DOHH2 (cell line): ENCODE measurements around the gene GRB7.

ENCODE experiments used
- H3F3A ChIP-seq: fragments of 200-600 bp; sonication (generic), shearing (Covaris generic); 2 replicates; pipeline ENCODE4 v1.6.0; 2016; ENCODE audit warnings: antibody characterized with exemption, mild to moderate bottlenecking; ENCODE audit not compliant: control insufficient read depth, insufficient read depth
- H3K27ac ChIP-seq: fragments of 200-600 bp; sonication (generic); 2 replicates; pipeline ENCODE4 v1.5.1; 2014; ENCODE audit warnings: low read depth, mild to moderate bottlenecking, low read length, moderate library complexity
- H3K27me3 ChIP-seq: fragments of 200-600 bp; sonication (generic); 2 replicates; pipeline ENCODE4 v1.6.1; 2014; ENCODE audit warnings: mild to moderate bottlenecking, low read length, mixed read lengths; ENCODE audit not compliant: control insufficient read depth
- H3K36me3 ChIP-seq: fragments of 200-600 bp; sonication (generic); 2 replicates; pipeline ENCODE4 v1.6.1; 2014; ENCODE audit warnings: mild to moderate bottlenecking, low read length, moderate library complexity, mixed read lengths; ENCODE audit not compliant: control insufficient read depth
- H3K4me1 ChIP-seq: fragments of 200-600 bp; sonication (generic); 2 replicates; pipeline ENCODE4 v1.6.1; 2014; ENCODE audit warnings: mild to moderate bottlenecking, low read length, mixed read lengths; ENCODE audit not compliant: control insufficient read depth
- H3K4me2 ChIP-seq: fragments of 200-600 bp; sonication (generic); 2 replicates; pipeline ENCODE4 v1.6.0; 2014; ENCODE audit warnings: mild to moderate bottlenecking, low read length, moderate library complexity
- H3K4me3 ChIP-seq: fragments of 200-600 bp; sonication (generic); 2 replicates; pipeline ENCODE4 v1.5.1; 2014; ENCODE audit warnings: mild to moderate bottlenecking, low read length, mixed read lengths
- H3K79me2 ChIP-seq: fragments of 200-600 bp; sonication (generic); 2 replicates; pipeline ENCODE4 v1.6.1; 2014; ENCODE audit warnings: mild to moderate bottlenecking, low read length, mixed read lengths; ENCODE audit not compliant: control insufficient read depth
- H3K9me2 ChIP-seq: fragments of 200-600 bp; sonication (generic); replicated peaks from 2 replicates; pipeline ENCODE4 v1.6.1; 2014; ENCODE audit warnings: mild to moderate bottlenecking, low read length, mixed read lengths; ENCODE audit not compliant: control insufficient read depth
- H3K9me3 ChIP-seq: fragments of 200-600 bp; sonication (generic); 2 replicates; pipeline ENCODE4 v1.6.1; 2014; ENCODE audit warnings: antibody characterized with exemption, low read length, mixed read lengths; ENCODE audit not compliant: control insufficient read depth, insufficient read depth
- H4K20me1 ChIP-seq: fragments of 200-600 bp; sonication (generic); 2 replicates; pipeline ENCODE4 v1.6.0; 2014; ENCODE audit warnings: low read depth, mild to moderate bottlenecking, antibody characterized with exemption, low read length, moderate library complexity; ENCODE audit not compliant: control insufficient read depth, insufficient read depth
- EZH2phosphoT487 ChIP-seq: fragments of 200-600 bp; sonication (generic); IDR thresholded peaks from 2 replicates; pipeline ENCODE4 v1.6.1; 2017; ENCODE audit warnings: borderline replicate concordance, mild to moderate bottlenecking, antibody characterized with exemption, low read length, moderate library complexity, mixed read lengths
- TF ChIP-seq, protein P1 (sequence below): fragments of 200-600 bp; sonication (generic); IDR thresholded peaks from one replicate; pipeline ENCODE4 v1.5.1; 2014; ENCODE audit warnings: antibody characterized with exemption, mild to moderate bottlenecking, low read depth, low read length; ENCODE audit not compliant: poor library complexity, severe bottlenecking

The GRB7 gene

GRCh38 chr17:39699818-39700147 is 38.0 kb upstream of the GRB7 start, which contains the start of gene ERBB2:
Gene ERBB2 (plus strand): TSS chr17:39700064. CDS start chr17:39700239, 175 bp downstream.
- Histone ChIP-seq H3K9me2 (no peaks in the 10 kb centered on the region), H4K20me1 (no peaks in the 10 kb centered on the region), H3K27me3 (peaks cover 19% of the 10 kb centered on the region), H3K79me2 (no peaks in the 10 kb centered on the region), H3F3A (0 out of 2 replicates have a peak, but pooled peaks cover 2% of the 10 kb centered on the region), H3K9me3 (no peaks in the 10 kb centered on the region), H3K36me3 (no peaks in the 10 kb centered on the region), H3K4me1 (peaks cover 4% of the 10 kb centered on the region; the same call in 1 of the 2 replicates), H3K4me3 (no peak within 1 kb of the TSS), H3K27ac (no peak within 1 kb of the TSS), H3K4me2 (no peak within 1 kb of the TSS)
- TF ChIP-seq, protein P1, sequence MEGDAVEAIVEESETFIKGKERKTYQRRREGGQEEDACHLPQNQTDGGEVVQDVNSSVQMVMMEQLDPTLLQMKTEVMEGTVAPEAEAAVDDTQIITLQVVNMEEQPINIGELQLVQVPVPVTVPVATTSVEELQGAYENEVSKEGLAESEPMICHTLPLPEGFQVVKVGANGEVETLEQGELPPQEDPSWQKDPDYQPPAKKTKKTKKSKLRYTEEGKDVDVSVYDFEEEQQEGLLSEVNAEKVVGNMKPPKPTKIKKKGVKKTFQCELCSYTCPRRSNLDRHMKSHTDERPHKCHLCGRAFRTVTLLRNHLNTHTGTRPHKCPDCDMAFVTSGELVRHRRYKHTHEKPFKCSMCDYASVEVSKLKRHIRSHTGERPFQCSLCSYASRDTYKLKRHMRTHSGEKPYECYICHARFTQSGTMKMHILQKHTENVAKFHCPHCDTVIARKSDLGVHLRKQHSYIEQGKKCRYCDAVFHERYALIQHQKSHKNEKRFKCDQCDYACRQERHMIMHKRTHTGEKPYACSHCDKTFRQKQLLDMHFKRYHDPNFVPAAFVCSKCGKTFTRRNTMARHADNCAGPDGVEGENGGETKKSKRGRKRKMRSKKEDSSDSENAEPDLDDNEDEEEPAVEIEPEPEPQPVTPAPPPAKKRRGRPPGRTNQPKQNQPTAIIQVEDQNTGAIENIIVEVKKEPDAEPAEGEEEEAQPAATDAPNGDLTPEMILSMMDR, result no peak
- no peak for TF ChIP-seq EZH2phosphoT487

DNA sequence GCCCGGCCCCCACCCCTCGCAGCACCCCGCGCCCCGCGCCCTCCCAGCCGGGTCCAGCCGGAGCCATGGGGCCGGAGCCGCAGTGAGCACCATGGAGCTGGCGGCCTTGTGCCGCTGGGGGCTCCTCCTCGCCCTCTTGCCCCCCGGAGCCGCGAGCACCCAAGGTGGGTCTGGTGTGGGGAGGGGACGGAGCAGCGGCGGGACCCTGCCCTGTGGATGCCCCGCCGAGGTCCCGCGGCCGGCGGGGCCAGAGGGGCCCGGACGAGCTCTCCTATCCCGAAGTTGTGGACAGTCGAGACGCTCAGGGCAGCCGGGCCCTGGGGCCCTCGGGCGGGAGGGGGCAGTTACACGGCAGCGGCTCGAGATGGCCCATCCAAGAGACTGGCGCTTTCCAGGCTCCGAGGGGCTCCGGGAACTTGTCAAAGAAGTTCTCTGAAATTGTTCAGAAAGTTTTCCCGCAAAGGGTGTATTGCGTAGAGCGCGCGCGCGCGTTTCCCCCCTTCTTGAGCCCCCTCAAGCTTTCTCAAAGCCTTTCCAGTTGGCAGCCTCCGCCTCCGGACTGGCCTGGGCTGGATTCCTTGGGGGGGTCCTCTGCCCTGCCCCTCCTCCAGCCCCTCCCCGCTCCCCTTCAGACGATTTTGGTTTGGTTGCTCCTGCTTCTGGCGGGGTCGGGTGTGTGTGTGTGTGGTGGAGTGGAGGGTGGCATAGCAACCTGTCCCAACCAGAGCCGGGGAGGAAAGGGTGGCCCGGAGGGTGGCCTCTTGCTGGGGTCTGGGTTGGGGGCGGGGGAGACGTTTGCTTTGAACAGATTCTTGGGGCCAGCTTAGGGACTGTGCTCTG is 37.4 kb upstream of the GRB7 start:
- Histone ChIP-seq H3F3A (0 out of 2 replicates have a peak, but pooled peaks cover 2% of the 10 kb centered on the region), H3K79me2 (no peaks in the 10 kb centered on the region), H3K27ac (no peak overlapping the region), H3K27me3 (peaks cover 19% of the 10 kb centered on the region), H3K4me2 (no peak overlapping the region), H3K9me3 (no peaks in the 10 kb centered on the region), H3K4me3 (no peak overlapping the region), H4K20me1 (no peaks in the 10 kb centered on the region), H3K9me2 (no peaks in the 10 kb centered on the region), H3K4me1 (peaks cover 4% of the 10 kb centered on the region; the same call in 1 of the 2 replicates), H3K36me3 (no peaks in the 10 kb centered on the region)
- TF ChIP-seq EZH2phosphoT487, result no peak
- TF ChIP-seq, protein P1, result no peak

GRCh38 chr17:39701012-39701783 is 36.5 kb upstream of the GRB7 start:
- Histone ChIP-seq H3K4me3 (no peak overlapping the region), H3K9me2 (no peaks in the 10 kb centered on the region), H3F3A (0 out of 2 replicates have a peak, but pooled peaks cover 2% of the 10 kb centered on the region), H3K79me2 (no peaks in the 10 kb centered on the region), H3K27me3 (peaks cover 19% of the 10 kb centered on the region), H3K36me3 (no peaks in the 10 kb centered on the region), H3K9me3 (no peaks in the 10 kb centered on the region), H3K27ac (no peak overlapping the region), H3K4me1 (peaks cover 4% of the 10 kb centered on the region; the same call in 1 of the 2 replicates), H4K20me1 (no peaks in the 10 kb centered on the region), H3K4me2 (no peak overlapping the region)
- TF ChIP-seq EZH2phosphoT487, result no peak
- TF ChIP-seq, protein P1, result no peak
